Stimulated activated CD4-positive, alpha-beta T cell treated with anti-CD3 and anti-CD28 coated beads, Interleukin-4, amount 100 ng/mL, for 24 hours (primary cell): ENCODE data around the gene EEFSEC.
A peak's percentile ranks its signal among the peaks of the same experiment; 100 is the strongest.

Experiments
- DNase-seq: peaks from one replicate; pipeline ENCODE4 v3.0.0-alpha.2; 2020

Gene EEFSEC

GRCh38 chr3:128378631-128379347 lies 225.5 kb downstream of the EEFSEC start:
- DNase-seq = no peak

- DNase-seq = no peak
Observed at GRCh38 chr3:128379367-128380160, 226.3 kb downstream of the EEFSEC start.

GRCh38 chr3:128380295-128380694 lies 227.0 kb downstream of the EEFSEC start:
- DNase-seq = no peak

GRCh38 chr3:128380719-128381118 lies 227.4 kb downstream of the EEFSEC start:
- DNase-seq = no peak

- DNase-seq = no peak
Observed at GRCh38 chr3:128381609-128382008, 228.3 kb downstream of the EEFSEC start.

- no peak for DNase-seq
Observed at GRCh38 chr3:128382221-128382807, 229.0 kb downstream of the EEFSEC start.

GRCh38 chr3:128383316-128384235 lies 230.3 kb downstream of the EEFSEC start:
- DNase-seq = peak; percentile 21

GRCh38 chr3:128385080-128385832 lies 232.0 kb downstream of the EEFSEC start:
- DNase-seq = no peak

- no peak for DNase-seq
Observed at GRCh38 chr3:128388932-128389331, 235.7 kb downstream of the EEFSEC start.

- DNase-seq = no peak
Observed at GRCh38 chr3:128390867-128391266, 237.6 kb downstream of the EEFSEC start.

GRCh38 chr3:128392021-128392420 lies 238.7 kb downstream of the EEFSEC start:
- DNase-seq = no peak

GRCh38 chr3:128392818-128393544 lies 239.7 kb downstream of the EEFSEC start:
- no peak for DNase-seq

- DNase-seq = no peak
Observed at GRCh38 chr3:128394033-128394432, 240.8 kb downstream of the EEFSEC start.

GRCh38 chr3:128395046-128395445 lies 241.8 kb downstream of the EEFSEC start:
- DNase-seq = no peak

- DNase-seq = no peak
Observed at GRCh38 chr3:128395500-128396162, 242.3 kb downstream of the EEFSEC start.

- no peak for DNase-seq
Observed at GRCh38 chr3:128397484-128397883, 244.2 kb downstream of the EEFSEC start.

- DNase-seq = no peak
Observed at GRCh38 chr3:128398586-128398985, 245.3 kb downstream of the EEFSEC start.

GRCh38 chr3:128399221-128399915 lies 246.1 kb downstream of the EEFSEC start:
- DNase-seq = no peak

GRCh38 chr3:128400671-128401070 lies 247.4 kb downstream of the EEFSEC start:
- DNase-seq = no peak

- DNase-seq = no peak
Observed at GRCh38 chr3:128402319-128402718, 249.0 kb downstream of the EEFSEC start.
